Body of pancreas (tissue), 4 donors: Measurements from ENCODE around the gene PRG2.

ENCODE experiments used
- POLR2A ChIP-seq, 3 donors: fragments of 450-650 bp; IDR thresholded peaks; one replicate each; pipeline ENCODE4 v1.6.1; 2016; ENCODE audit warnings: antibody characterized with exemption in 3 of 3, mild to moderate bottlenecking in 2 of 3
- TF ChIP-seq, protein P1 (sequence below), 7 experiments: fragments of 450-650 bp in 4 of 7; fragments of 200-600 bp in 3 of 7; sonication (generic) in 3 of 7; IDR thresholded peaks; one replicate each; pipeline ENCODE4 v1.5.1; 2016 to 2019; ENCODE audit warnings: antibody characterized with exemption in 7 of 7

DNA sequence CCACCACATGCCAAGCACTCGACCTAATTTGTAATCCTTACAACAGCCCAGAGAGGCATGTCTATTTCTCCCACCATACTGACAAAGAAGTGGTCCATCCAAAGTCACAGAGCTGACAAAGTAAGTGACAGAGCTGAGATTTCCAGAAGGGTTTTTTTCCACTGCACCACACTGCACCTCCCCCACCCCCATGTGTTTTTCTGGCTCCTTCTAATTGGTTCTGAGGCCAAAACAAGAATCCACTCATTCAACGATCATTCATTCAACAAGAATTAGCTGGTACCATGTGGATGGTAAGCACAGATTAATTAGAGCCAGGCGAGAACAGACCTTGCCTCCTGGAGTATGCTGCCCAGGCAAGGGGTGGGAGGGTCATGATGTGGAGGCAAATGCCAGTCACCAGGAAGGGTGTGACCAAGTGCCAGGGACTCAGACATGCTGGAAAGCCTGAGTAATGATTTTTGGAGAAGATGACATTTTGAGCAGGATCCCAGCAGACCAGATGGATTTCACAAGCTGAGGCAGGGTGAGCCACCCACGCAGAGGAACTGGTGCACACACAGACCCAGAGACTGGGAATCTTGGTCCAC is 14.9 kb upstream of the PRG2 start:
- TF ChIP-seq, protein P1, sequence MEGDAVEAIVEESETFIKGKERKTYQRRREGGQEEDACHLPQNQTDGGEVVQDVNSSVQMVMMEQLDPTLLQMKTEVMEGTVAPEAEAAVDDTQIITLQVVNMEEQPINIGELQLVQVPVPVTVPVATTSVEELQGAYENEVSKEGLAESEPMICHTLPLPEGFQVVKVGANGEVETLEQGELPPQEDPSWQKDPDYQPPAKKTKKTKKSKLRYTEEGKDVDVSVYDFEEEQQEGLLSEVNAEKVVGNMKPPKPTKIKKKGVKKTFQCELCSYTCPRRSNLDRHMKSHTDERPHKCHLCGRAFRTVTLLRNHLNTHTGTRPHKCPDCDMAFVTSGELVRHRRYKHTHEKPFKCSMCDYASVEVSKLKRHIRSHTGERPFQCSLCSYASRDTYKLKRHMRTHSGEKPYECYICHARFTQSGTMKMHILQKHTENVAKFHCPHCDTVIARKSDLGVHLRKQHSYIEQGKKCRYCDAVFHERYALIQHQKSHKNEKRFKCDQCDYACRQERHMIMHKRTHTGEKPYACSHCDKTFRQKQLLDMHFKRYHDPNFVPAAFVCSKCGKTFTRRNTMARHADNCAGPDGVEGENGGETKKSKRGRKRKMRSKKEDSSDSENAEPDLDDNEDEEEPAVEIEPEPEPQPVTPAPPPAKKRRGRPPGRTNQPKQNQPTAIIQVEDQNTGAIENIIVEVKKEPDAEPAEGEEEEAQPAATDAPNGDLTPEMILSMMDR (IDR thresholded peaks at IDR 0.05) = no peak
- TF ChIP-seq POLR2A (IDR thresholded peaks at IDR 0.05) = no peak
